CD4-positive, CD25-positive, alpha-beta regulatory T cell (primary cell): Measurements from ENCODE around the gene ARHGEF40. TPM values are rescaled to one million over a fixed set of nuclear protein-coding genes. Genes with fewer than 3 reads are reported as not detected.

Experiments
- ATAC-seq, 2 donors: fragments of 150-1000 bp; cut with Tn5 transposase; one replicate each; pipeline ENCODE4 v1.10.0; 2021; ENCODE audit warnings: low read depth in 2 of 2, moderate number of reproducible peaks in 2 of 2, moderate library complexity in 1 of 2
- DNase-seq, 3 donors: peaks; one replicate each; pipeline versions ENCODE4 v3.0.0 to v3.0.0-alpha.2; 2012 to 2022; ENCODE audit warnings: mixed read lengths in 1 of 3
- H3K27ac ChIP-seq: one replicate; pipeline ENCODE4 v1.7.0; 2013; ENCODE audit warnings: mild to moderate bottlenecking, low read length; ENCODE audit not compliant: insufficient read depth, poor library complexity, severe bottlenecking
- H3K27me3 ChIP-seq: one replicate; pipeline ENCODE4 v1.7.0; 2013; ENCODE audit warnings: low read length; ENCODE audit not compliant: control insufficient read depth, insufficient read depth
- H3K36me3 ChIP-seq: one replicate; pipeline ENCODE4 v1.7.0; 2013; ENCODE audit warnings: mild to moderate bottlenecking, low read length, moderate library complexity; ENCODE audit not compliant: control insufficient read depth, insufficient read depth
- H3K4me1 ChIP-seq: 2 replicates; pipeline ENCODE4 v1.7.0; 2013; ENCODE audit warnings: mild to moderate bottlenecking, low read length; ENCODE audit not compliant: insufficient read depth, control insufficient read depth, poor library complexity, severe bottlenecking
- H3K4me3 ChIP-seq: one replicate; pipeline ENCODE4 v1.7.0; 2013; ENCODE audit warnings: low read depth, mild to moderate bottlenecking, low read length, moderate library complexity
- H3K9me3 ChIP-seq, 2 experiments: 1 replicate in 1 of 2; 2 replicates in 1 of 2; pipeline ENCODE4 v1.7.0; 2013; ENCODE audit warnings: low read length in 2 of 2, mild to moderate bottlenecking in 1 of 2, moderate library complexity in 1 of 2; ENCODE audit not compliant: control insufficient read depth in 2 of 2
- H3K27ac Mint-ChIP-seq, 3 donors: one replicate each; pipeline ENCODE4 v1.8.0; 2020 to 2022; ENCODE audit warnings: mild to moderate bottlenecking in 3 of 3, mixed read lengths in 3 of 3, moderate library complexity in 2 of 3
- H3K27me3 Mint-ChIP-seq: one replicate; pipeline ENCODE4 v1.8.0; 2022; ENCODE audit warnings: mild to moderate bottlenecking, mixed read lengths
- H3K36me3 Mint-ChIP-seq: one replicate; pipeline ENCODE4 v1.8.0; 2020; ENCODE audit warnings: mixed read lengths
- H3K4me1 Mint-ChIP-seq, 4 donors: one replicate each; pipeline ENCODE4 v1.8.0; 2020 to 2022; ENCODE audit warnings: mixed read lengths in 4 of 4, mild to moderate bottlenecking in 1 of 4
- H3K4me3 Mint-ChIP-seq, 4 donors: one replicate each; pipeline ENCODE4 v1.8.0; 2020 to 2022; ENCODE audit warnings: mild to moderate bottlenecking in 4 of 4, mixed read lengths in 4 of 4, moderate library complexity in 3 of 4
- H3K9me3 Mint-ChIP-seq, 7 donors: one replicate each; pipeline ENCODE4 v1.8.0; 2020 to 2022; ENCODE audit warnings: mixed read lengths in 7 of 7, mild to moderate bottlenecking in 3 of 7, moderate library complexity in 2 of 7
- polyA plus RNA-seq, 4 donors: library from polyadenylated mRNA; unstranded; fragments of 300-500 nt; fragmentation: Illumina TruSeq; gene quantifications; one replicate each; pipeline ENCODE4 v1.2.3, GENCODE V29; 2021
- total RNA-seq: library from RNA; stranded (reverse); gene quantifications from one replicate; pipeline ENCODE4 v1.2.3, GENCODE V29; 2022

The ARHGEF40 gene
- total and polyA plus RNA-seq, 5 donors from 2014 or later: 0.07 to 7.4 (median 0.64) TPM; not detected in 2

- H3K27me3 Mint-ChIP-seq: peaks cover 4% of the 10 kb centered on the region
- Histone ChIP-seq H3K27me3 (no peaks in the 10 kb centered on the region), H3K27ac (no peak overlapping the region), H3K4me1 (no peaks in the 10 kb centered on the region), H3K9me3 (no peaks in the 10 kb centered on the region), H3K36me3 (no peaks in the 10 kb centered on the region), H3K4me3 (no peak overlapping the region)
- H3K9me3 Mint-ChIP-seq: no peaks in the 10 kb centered on the region
- DNase-seq (no peak), ATAC-seq (no peak)
- no peaks in the 10 kb centered on the region for H3K36me3 Mint-ChIP-seq
- peak overlapping the region in 1 of 3 donors; percentile 23 for H3K27ac Mint-ChIP-seq
- H3K4me1 Mint-ChIP-seq: peaks cover 0 to 6% (median 0%) of the 10 kb centered on the region in 4 donors
- no peak overlapping the region for H3K4me3 Mint-ChIP-seq
Observed at GRCh38 chr14:21113369-21113768, 43.3 kb downstream of the ARHGEF40 start.

GRCh38 chr14:21118933-21119332 is 48.8 kb downstream of the ARHGEF40 start:
- H3K9me3 ChIP-seq: no peaks in the 10 kb centered on the region
- Mint-ChIP-seq H3K27ac (no peak overlapping the region), H3K4me1 (peaks cover 0 to 4% (median 0%) of the 10 kb centered on the region in 4 donors), H3K27me3 (peaks cover 23% of the 10 kb centered on the region), H3K4me3 (no peak overlapping the region), H3K36me3 (no peaks in the 10 kb centered on the region), H3K9me3 (no peaks in the 10 kb centered on the region)
- no peak for ATAC-seq
- no peaks in the 10 kb centered on the region for H3K4me1 ChIP-seq
- H3K36me3 ChIP-seq: no peaks in the 10 kb centered on the region
- H3K27ac ChIP-seq: no peak overlapping the region
- H3K27me3 ChIP-seq: peaks cover 4% of the 10 kb centered on the region
- no peak overlapping the region for H3K4me3 ChIP-seq
- no peak for DNase-seq

- ATAC-seq: no peak
- H3K9me3 ChIP-seq: peaks cover 0 to 6% of the 10 kb centered on the region in 2 experiments
- Mint-ChIP-seq H3K9me3 (peaks cover 0 to 5% (median 0%) of the 10 kb centered on the region in 7 donors), H3K4me1 (peaks cover 0 to 4% (median 0%) of the 10 kb centered on the region in 4 donors), H3K36me3 (no peaks in the 10 kb centered on the region), H3K27ac (no peak overlapping the region), H3K4me3 (no peak overlapping the region), H3K27me3 (peaks cover 36% of the 10 kb centered on the region)
- H3K27me3 ChIP-seq: peaks cover 9% of the 10 kb centered on the region
- no peak for DNase-seq
- no peak overlapping the region for H3K4me3 ChIP-seq
- H3K36me3 ChIP-seq: no peaks in the 10 kb centered on the region
- no peaks in the 10 kb centered on the region for H3K4me1 ChIP-seq
- no peak overlapping the region for H3K27ac ChIP-seq
Observed at GRCh38 chr14:21120686-21121085, 50.6 kb downstream of the ARHGEF40 start.

GRCh38 chr14:21121122-21121521 is 51.0 kb downstream of the ARHGEF40 start:
- Histone ChIP-seq H3K4me1 (no peaks in the 10 kb centered on the region), H3K27ac (no peak overlapping the region), H3K27me3 (peaks cover 9% of the 10 kb centered on the region), H3K9me3 (peaks cover 0 to 6% of the 10 kb centered on the region in 2 experiments), H3K36me3 (no peaks in the 10 kb centered on the region), H3K4me3 (no peak overlapping the region)
- Mint-ChIP-seq H3K36me3 (no peaks in the 10 kb centered on the region), H3K27ac (no peak overlapping the region), H3K4me3 (no peak overlapping the region), H3K9me3 (peaks cover 0 to 5% (median 0%) of the 10 kb centered on the region in 7 donors), H3K27me3 (peaks cover 37% of the 10 kb centered on the region), H3K4me1 (peaks cover 0 to 4% (median 0%) of the 10 kb centered on the region in 4 donors)
- ATAC-seq: no peak
- DNase-seq: no peak

- no peaks in the 10 kb centered on the region for H3K36me3 Mint-ChIP-seq
- peaks cover 0 to 4% (median 0%) of the 10 kb centered on the region in 4 donors for H3K4me1 Mint-ChIP-seq
- Histone ChIP-seq H3K9me3 (peaks cover 0 to 6% of the 10 kb centered on the region in 2 experiments), H3K4me1 (no peaks in the 10 kb centered on the region), H3K27ac (no peak overlapping the region), H3K36me3 (no peaks in the 10 kb centered on the region), H3K4me3 (no peak overlapping the region), H3K27me3 (peaks cover 23% of the 10 kb centered on the region)
- ATAC-seq: no peak
- H3K27ac Mint-ChIP-seq: no peak overlapping the region
- peaks cover 0 to 5% (median 0%) of the 10 kb centered on the region in 7 donors for H3K9me3 Mint-ChIP-seq
- H3K27me3 Mint-ChIP-seq: peaks cover 60% of the 10 kb centered on the region
- no peak for DNase-seq
- no peak overlapping the region for H3K4me3 Mint-ChIP-seq
Observed at GRCh38 chr14:21123429-21123828, 53.3 kb downstream of the ARHGEF40 start.

- ATAC-seq (no peak), DNase-seq (no peak)
- H3K27me3 Mint-ChIP-seq: peaks cover 14% of the 10 kb centered on the region
- no peak overlapping the region for H3K4me3 Mint-ChIP-seq
- Histone ChIP-seq H3K9me3 (no peaks in the 10 kb centered on the region), H3K4me3 (no peak overlapping the region), H3K36me3 (no peaks in the 10 kb centered on the region), H3K4me1 (no peaks in the 10 kb centered on the region), H3K27me3 (no peaks in the 10 kb centered on the region), H3K27ac (no peak overlapping the region)
- no peak overlapping the region for H3K27ac Mint-ChIP-seq
- no peaks in the 10 kb centered on the region for H3K36me3 Mint-ChIP-seq
- H3K4me1 Mint-ChIP-seq: peaks cover 0 to 1% (median 0%) of the 10 kb centered on the region in 4 donors
- H3K9me3 Mint-ChIP-seq: no peaks in the 10 kb centered on the region
Observed at GRCh38 chr14:21133901-21134300, 63.8 kb downstream of the ARHGEF40 start.

GRCh38 chr14:21136024-21136423 is 65.9 kb downstream of the ARHGEF40 start:
- Mint-ChIP-seq H3K4me3 (no peak overlapping the region), H3K27ac (no peak overlapping the region), H3K9me3 (no peaks in the 10 kb centered on the region), H3K27me3 (peaks cover 13% of the 10 kb centered on the region), H3K36me3 (no peaks in the 10 kb centered on the region), H3K4me1 (peaks cover 0 to 1% (median 0%) of the 10 kb centered on the region in 4 donors)
- no peaks in the 10 kb centered on the region for H3K27me3 ChIP-seq
- no peak for ATAC-seq
- no peak overlapping the region for H3K4me3 ChIP-seq
- no peaks in the 10 kb centered on the region for H3K9me3 ChIP-seq
- no peaks in the 10 kb centered on the region for H3K36me3 ChIP-seq
- peak in 2 of 3 donors; percentile 12 to 15 for DNase-seq
- H3K4me1 ChIP-seq: no peaks in the 10 kb centered on the region
- H3K27ac ChIP-seq: no peak overlapping the region
